ENCODE results near the gene BEST2.
"Not testable (repeated sequence)": the region's sequence is repeated elsewhere in the genome, so short reads cannot be mapped to it uniquely, and the experiment has no call there.

Gene BEST2

GRCh38 chr19:12797141-12797587, 45.6 kb downstream of the BEST2 start:
- H3K36me3 ChIP-seq (ENCODE audit: insufficient read depth, low read depth, low read length) = peaks cover 31% of the 10 kb centered on the region
- H3K4me3 ChIP-seq (ENCODE audit: low read length) = no peak overlapping the region
- H3K27ac ChIP-seq (ENCODE audit: low read length) = no peak overlapping the region
- H3K27me3 ChIP-seq (ENCODE audit: insufficient read depth, low read length) = peaks cover 20% of the 10 kb centered on the region
- peaks cover 14% of the 10 kb centered on the region for H3K4me1 ChIP-seq (ENCODE audit: insufficient read depth, low read length)
- H3K9ac ChIP-seq (ENCODE audit: low read depth, low read length) = no peak overlapping the region
- no peaks in the 10 kb centered on the region for H3K9me3 ChIP-seq (ENCODE audit: insufficient read depth, low read depth, low read length)

GRCh38 chr19:12797607-12798006, 46.0 kb downstream of the BEST2 start:
- H3K27ac ChIP-seq (ENCODE audit: low read length); H3K4me3 ChIP-seq (ENCODE audit: low read length); H3K9me3 ChIP-seq (ENCODE audit: insufficient read depth, low read depth, low read length); H3K9ac ChIP-seq (ENCODE audit: low read depth, low read length): not testable (repeated sequence)
- Histone ChIP-seq H3K27me3 (ENCODE audit: insufficient read depth, low read length) (peaks cover 20% of the 10 kb centered on the region), H3K4me1 (ENCODE audit: insufficient read depth, low read length) (peaks cover 14% of the 10 kb centered on the region), H3K36me3 (ENCODE audit: insufficient read depth, low read depth, low read length) (peaks cover 31% of the 10 kb centered on the region)

GRCh38 chr19:12799742-12800465, 48.3 kb downstream of the BEST2 start:
- H3K4me3 ChIP-seq (ENCODE audit: low read length) = peak overlapping the region; percentile 90
- no peak overlapping the region for H3K27ac ChIP-seq (ENCODE audit: low read length)
- peaks cover 11% of the 10 kb centered on the region for H3K4me1 ChIP-seq (ENCODE audit: insufficient read depth, low read length)
- peak overlapping the region; percentile 96; the same call in 1 of the 2 replicates for H3K9ac ChIP-seq (ENCODE audit: low read depth, low read length)
- peaks cover 6% of the 10 kb centered on the region for H3K27me3 ChIP-seq (ENCODE audit: insufficient read depth, low read length)
- peaks cover 31% of the 10 kb centered on the region for H3K36me3 ChIP-seq (ENCODE audit: insufficient read depth, low read depth, low read length)
- H3K9me3 ChIP-seq (ENCODE audit: insufficient read depth, low read depth, low read length) = no peaks in the 10 kb centered on the region

GRCh38 chr19:12800466-12800770, 48.8 kb downstream of the BEST2 start:
- peak overlapping the region; percentile 90 for H3K4me3 ChIP-seq (ENCODE audit: low read length)
- peaks cover 6% of the 10 kb centered on the region for H3K27me3 ChIP-seq (ENCODE audit: insufficient read depth, low read length)
- no peaks in the 10 kb centered on the region for H3K9me3 ChIP-seq (ENCODE audit: insufficient read depth, low read depth, low read length)
- peaks cover 11% of the 10 kb centered on the region for H3K4me1 ChIP-seq (ENCODE audit: insufficient read depth, low read length)
- peaks cover 31% of the 10 kb centered on the region for H3K36me3 ChIP-seq (ENCODE audit: insufficient read depth, low read depth, low read length)
- peak overlapping the region; percentile 96; the same call in 1 of the 2 replicates for H3K9ac ChIP-seq (ENCODE audit: low read depth, low read length)
- H3K27ac ChIP-seq (ENCODE audit: low read length) = no peak overlapping the region

GRCh38 chr19:12800923-12801465, 49.4 kb downstream of the BEST2 start:
- peaks cover 31% of the 10 kb centered on the region for H3K36me3 ChIP-seq (ENCODE audit: insufficient read depth, low read depth, low read length)
- H3K27me3 ChIP-seq (ENCODE audit: insufficient read depth, low read length) = peaks cover 6% of the 10 kb centered on the region
- no peaks in the 10 kb centered on the region for H3K9me3 ChIP-seq (ENCODE audit: insufficient read depth, low read depth, low read length)
- peak overlapping the region; percentile 78 for H3K27ac ChIP-seq (ENCODE audit: low read length)
- H3K4me1 ChIP-seq (ENCODE audit: insufficient read depth, low read length) = peaks cover 10% of the 10 kb centered on the region
- peak overlapping the region; percentile 90 for H3K4me3 ChIP-seq (ENCODE audit: low read length)
- H3K9ac ChIP-seq (ENCODE audit: low read depth, low read length) = peak overlapping the region; percentile 96

- Histone ChIP-seq H3K9me3 (ENCODE audit: insufficient read depth, low read depth, low read length) (no peaks in the 10 kb centered on the region), H3K36me3 (ENCODE audit: insufficient read depth, low read depth, low read length) (peaks cover 31% of the 10 kb centered on the region), H3K27me3 (ENCODE audit: insufficient read depth, low read length) (peaks cover 6% of the 10 kb centered on the region), H3K27ac (ENCODE audit: low read length) (peak within 1 kb of the TSS; percentile 78), H3K4me1 (ENCODE audit: insufficient read depth, low read length) (peaks cover 5% of the 10 kb centered on the region), H3K4me3 (ENCODE audit: low read length) (peak within 1 kb of the TSS; percentile 90), H3K9ac (ENCODE audit: low read depth, low read length) (peak within 1 kb of the TSS; percentile 96)
Measured at GRCh38 chr19:12801466-12802266, 50.1 kb downstream of the BEST2 start, which contains the start of the genes PRDX2 and THSD8. Gene PRDX2 (minus strand): TSS chr19:12801800. CDS start chr19:12801261, 539 bp downstream. Gene THSD8 (plus strand): TSS chr19:12802069. CDS start chr19:12802072, 3 bp downstream.

GRCh38 chr19:12802267-12803106, 50.9 kb downstream of the BEST2 start:
- no peak overlapping the region for H3K27ac ChIP-seq (ENCODE audit: low read length)

GRCh38 chr19:12804051-12804450, 52.5 kb downstream of the BEST2 start:
- Histone ChIP-seq H3K9ac (ENCODE audit: low read depth, low read length) (no peak overlapping the region), H3K27me3 (ENCODE audit: insufficient read depth, low read length) (peaks cover 6% of the 10 kb centered on the region), H3K4me1 (ENCODE audit: insufficient read depth, low read length) (peaks cover 5% of the 10 kb centered on the region), H3K9me3 (ENCODE audit: insufficient read depth, low read depth, low read length) (no peaks in the 10 kb centered on the region), H3K36me3 (ENCODE audit: insufficient read depth, low read depth, low read length) (peaks cover 24% of the 10 kb centered on the region), H3K4me3 (ENCODE audit: low read length) (no peak overlapping the region), H3K27ac (ENCODE audit: low read length) (no peak overlapping the region)

More at GRCh38 chr19:12802267-12803106, 50.9 kb downstream of the BEST2 start:
- no peaks in the 10 kb centered on the region for H3K9me3 ChIP-seq (ENCODE audit: insufficient read depth, low read depth, low read length)
- H3K27me3 ChIP-seq (ENCODE audit: insufficient read depth, low read length) = peaks cover 6% of the 10 kb centered on the region
- peaks cover 25% of the 10 kb centered on the region for H3K36me3 ChIP-seq (ENCODE audit: insufficient read depth, low read depth, low read length)
- H3K4me3 ChIP-seq (ENCODE audit: low read length) = peak overlapping the region; percentile 90
- H3K9ac ChIP-seq (ENCODE audit: low read depth, low read length) = no peak overlapping the region
- H3K4me1 ChIP-seq (ENCODE audit: insufficient read depth, low read length) = peaks cover 5% of the 10 kb centered on the region

- Histone ChIP-seq H3K9me3 (ENCODE audit: insufficient read depth, low read depth, low read length) (no peaks in the 10 kb centered on the region), H3K4me3 (ENCODE audit: low read length) (peak within 1 kb of the TSS; percentile 97), H3K27ac (ENCODE audit: low read length) (peak within 1 kb of the TSS; percentile 23), H3K4me1 (ENCODE audit: insufficient read depth, low read length) (no peaks in the 10 kb centered on the region), H3K9ac (ENCODE audit: low read depth, low read length) (peak within 1 kb of the TSS; percentile 86), H3K27me3 (ENCODE audit: insufficient read depth, low read length) (peaks cover 6% of the 10 kb centered on the region), H3K36me3 (ENCODE audit: insufficient read depth, low read depth, low read length) (peaks cover 23% of the 10 kb centered on the region)
Measured at GRCh38 chr19:12806242-12807081, 54.9 kb downstream of the BEST2 start, which contains the start of gene RNASEH2A. Gene RNASEH2A (plus strand): TSS chr19:12806584. CDS start chr19:12806674, 90 bp downstream.
